DND-41 (cell line): ENCODE measurements around the gene FURIN.

Experiments
- ATAC-seq: fragments of 200-7000 bp; cut with Tn5 transposase; 3 replicates; pipeline ENCODE4 v1.9.1; 2021; ENCODE audit warnings: low read depth; ENCODE audit not compliant: insufficient read depth
- DNase-seq: peaks from one replicate; pipeline ENCODE4 v3.0.0-alpha.2; 2020
- H2AFZ ChIP-seq: 2 replicates; pipeline ENCODE4 v1.6.0; 2012; ENCODE audit warnings: low read depth, low read length
- H3K27ac ChIP-seq: 2 replicates; pipeline ENCODE4 v1.5.1; 2012; ENCODE audit warnings: low read length, inconsistent platforms
- H3K27me3 ChIP-seq: fragments of 200-600 bp; sonication (generic); 2 replicates; pipeline ENCODE4 v1.6.0; 2012; ENCODE audit warnings: low read length, mild to moderate bottlenecking, inconsistent platforms; ENCODE audit not compliant: insufficient read depth, poor library complexity
- H3K36me3 ChIP-seq: 2 replicates; pipeline ENCODE4 v1.5.1; 2012; ENCODE audit warnings: low read length, inconsistent platforms; ENCODE audit not compliant: insufficient read depth
- H3K4me1 ChIP-seq: 2 replicates; pipeline ENCODE4 v1.5.1; 2012; ENCODE audit warnings: mild to moderate bottlenecking, low read length; ENCODE audit not compliant: insufficient read depth
- H3K4me2 ChIP-seq: 2 replicates; pipeline ENCODE4 v1.6.0; 2012; ENCODE audit warnings: mild to moderate bottlenecking, moderate library complexity, low read length, inconsistent platforms; ENCODE audit not compliant: insufficient read depth
- H3K4me3 ChIP-seq, 2 experiments: fragments of 200-600 bp in 1 of 2; shearing (Covaris generic) in 1 of 2; 2 replicates each; pipeline ENCODE4 v1.5.1; 2012 to 2016; ENCODE audit warnings: inconsistent platforms in 2 of 2, low read length in 2 of 2, mild to moderate bottlenecking in 2 of 2, low read depth in 1 of 2, moderate library complexity in 1 of 2
- H3K79me2 ChIP-seq: 2 replicates; pipeline ENCODE4 v1.6.0; 2012; ENCODE audit warnings: low read length, inconsistent platforms; ENCODE audit not compliant: insufficient read depth
- H3K9ac ChIP-seq: 2 replicates; pipeline ENCODE4 v1.6.0; 2012; ENCODE audit warnings: low read depth, mild to moderate bottlenecking, inconsistent platforms, low read length, moderate library complexity
- H3K9me3 ChIP-seq: 2 replicates; pipeline ENCODE4 v1.5.1; 2012; ENCODE audit warnings: low read length, moderate library complexity, mild to moderate bottlenecking, inconsistent platforms; ENCODE audit not compliant: insufficient read depth, severe bottlenecking
- H4K20me1 ChIP-seq: 2 replicates; pipeline ENCODE4 v1.6.0; 2012; ENCODE audit warnings: low read length; ENCODE audit not compliant: insufficient read depth
- EZH2 ChIP-seq: IDR thresholded peaks from 3 replicates; pipeline ENCODE4 v1.6.1; 2012; ENCODE audit warnings: borderline replicate concordance, low read depth, mild to moderate bottlenecking, moderate library complexity, low read length, inconsistent platforms; ENCODE audit not compliant: severe bottlenecking
- TF ChIP-seq, protein P1 (sequence below): IDR thresholded peaks from 2 replicates; pipeline ENCODE4 v1.5.1; 2012; ENCODE audit warnings: borderline replicate concordance, low read length, moderate library complexity, mild to moderate bottlenecking; ENCODE audit not compliant: poor library complexity, severe bottlenecking; ENCODE audit errors: extremely low read depth

Gene FURIN

DNA sequence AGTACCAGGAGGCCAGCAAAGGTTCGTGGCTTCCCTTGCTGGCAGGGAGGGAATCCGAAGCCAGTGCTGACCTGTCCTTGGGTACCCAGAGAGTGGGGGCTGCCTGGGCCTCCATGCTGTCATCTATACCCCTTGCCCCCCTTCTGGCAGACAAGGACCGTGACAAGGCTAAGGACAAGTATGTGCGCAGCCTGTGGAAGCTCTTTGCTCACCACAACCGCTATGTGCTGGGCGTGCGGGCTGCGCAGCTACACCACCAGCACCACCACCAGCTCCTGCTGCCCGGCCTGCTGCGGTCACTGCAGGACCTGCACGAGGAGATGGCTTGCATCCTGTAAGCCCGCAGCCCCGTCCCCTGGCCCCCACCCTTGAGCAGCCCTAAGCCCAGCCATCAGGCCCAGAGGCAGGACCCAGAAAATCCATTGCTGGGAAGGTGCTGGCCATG lies 18.7 kb downstream of the FURIN start:
- Histone ChIP-seq H3K4me1 (peaks cover 17% of the 10 kb centered on the region), H3K9me3 (no peaks in the 10 kb centered on the region), H3K4me3 (no peak overlapping the region), H3K36me3 (no peaks in the 10 kb centered on the region; the same call in 1 of the 2 replicates), H3K27ac (no peak overlapping the region), H4K20me1 (peaks cover 6% of the 10 kb centered on the region; the same call in 1 of the 2 replicates), H2AFZ (no peak overlapping the region), H3K27me3 (no peaks in the 10 kb centered on the region), H3K9ac (no peak overlapping the region), H3K4me2 (no peak overlapping the region), H3K79me2 (no peaks in the 10 kb centered on the region)
- ATAC-seq (no peak), DNase-seq (no peak)
- no peak for TF ChIP-seq EZH2
- TF ChIP-seq, protein P1, sequence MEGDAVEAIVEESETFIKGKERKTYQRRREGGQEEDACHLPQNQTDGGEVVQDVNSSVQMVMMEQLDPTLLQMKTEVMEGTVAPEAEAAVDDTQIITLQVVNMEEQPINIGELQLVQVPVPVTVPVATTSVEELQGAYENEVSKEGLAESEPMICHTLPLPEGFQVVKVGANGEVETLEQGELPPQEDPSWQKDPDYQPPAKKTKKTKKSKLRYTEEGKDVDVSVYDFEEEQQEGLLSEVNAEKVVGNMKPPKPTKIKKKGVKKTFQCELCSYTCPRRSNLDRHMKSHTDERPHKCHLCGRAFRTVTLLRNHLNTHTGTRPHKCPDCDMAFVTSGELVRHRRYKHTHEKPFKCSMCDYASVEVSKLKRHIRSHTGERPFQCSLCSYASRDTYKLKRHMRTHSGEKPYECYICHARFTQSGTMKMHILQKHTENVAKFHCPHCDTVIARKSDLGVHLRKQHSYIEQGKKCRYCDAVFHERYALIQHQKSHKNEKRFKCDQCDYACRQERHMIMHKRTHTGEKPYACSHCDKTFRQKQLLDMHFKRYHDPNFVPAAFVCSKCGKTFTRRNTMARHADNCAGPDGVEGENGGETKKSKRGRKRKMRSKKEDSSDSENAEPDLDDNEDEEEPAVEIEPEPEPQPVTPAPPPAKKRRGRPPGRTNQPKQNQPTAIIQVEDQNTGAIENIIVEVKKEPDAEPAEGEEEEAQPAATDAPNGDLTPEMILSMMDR = no peak

DNA sequence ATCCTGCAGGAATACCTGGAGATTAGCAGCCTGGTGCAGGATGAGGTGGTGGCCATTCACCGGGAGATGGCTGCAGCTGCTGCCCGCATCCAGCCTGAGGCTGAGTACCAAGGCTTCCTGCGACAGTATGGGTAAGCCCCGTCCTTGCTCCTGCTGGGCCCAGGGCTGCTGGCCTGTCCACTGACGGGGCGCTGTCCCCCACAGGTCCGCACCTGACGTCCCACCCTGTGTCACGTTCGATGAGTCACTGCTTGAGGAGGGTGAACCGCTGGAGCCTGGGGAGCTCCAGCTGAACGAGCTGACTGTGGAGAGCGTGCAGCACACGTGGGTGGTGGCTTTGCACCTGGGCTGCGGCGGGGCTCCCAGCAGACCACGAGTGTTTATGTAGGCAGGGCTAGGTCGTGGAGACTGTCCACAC lies 20.9 kb downstream of the FURIN start:
- DNase-seq (peak; percentile 52), ATAC-seq (peak; percentile 74)
- no peak overlapping the region for H3K9ac ChIP-seq
- TF ChIP-seq, protein P1 = no peak
- no peak for TF ChIP-seq EZH2
- H3K4me3 ChIP-seq = no peak overlapping the region
- no peaks in the 10 kb centered on the region for H3K79me2 ChIP-seq
- no peaks in the 10 kb centered on the region for H3K36me3 ChIP-seq
- H3K4me1 ChIP-seq = peaks cover 22% of the 10 kb centered on the region
- H4K20me1 ChIP-seq = peaks cover 6% of the 10 kb centered on the region; the same call in 1 of the 2 replicates
- no peaks in the 10 kb centered on the region for H3K27me3 ChIP-seq
- H2AFZ ChIP-seq = no peak overlapping the region
- no peak overlapping the region for H3K27ac ChIP-seq
- no peaks in the 10 kb centered on the region for H3K9me3 ChIP-seq
- no peak overlapping the region for H3K4me2 ChIP-seq

DNA sequence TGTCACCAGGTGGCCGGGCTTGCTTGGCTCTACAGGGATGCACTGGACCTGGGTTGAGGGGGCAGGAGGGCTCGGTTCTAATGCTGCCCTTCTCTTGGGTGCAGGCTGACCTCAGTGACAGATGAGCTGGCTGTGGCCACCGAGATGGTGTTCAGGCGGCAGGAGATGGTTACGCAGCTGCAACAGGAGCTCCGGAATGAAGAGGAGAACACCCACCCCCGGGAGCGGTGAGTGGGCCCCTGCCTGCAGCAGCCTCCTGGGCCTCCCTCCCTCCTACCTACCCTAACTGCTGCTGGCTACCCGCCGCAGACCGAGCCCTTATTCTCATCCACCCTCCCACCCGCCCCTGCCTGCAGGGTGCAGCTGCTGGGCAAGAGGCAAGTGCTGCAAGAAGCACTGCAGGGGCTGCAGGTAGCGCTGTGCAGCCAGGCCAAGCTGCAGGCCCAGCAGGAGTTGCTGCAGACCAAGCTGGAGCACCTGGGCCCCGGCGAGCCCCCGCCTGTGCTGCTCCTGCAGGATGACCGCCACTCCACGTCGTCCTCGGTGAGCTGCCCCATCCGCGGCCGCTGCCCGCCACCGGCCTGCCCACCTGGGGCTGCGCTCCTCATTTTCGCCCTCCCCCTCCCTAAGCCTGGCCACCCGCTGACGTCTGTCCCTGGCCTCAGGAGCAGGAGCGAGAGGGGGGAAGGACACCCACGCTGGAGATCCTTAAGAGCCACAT lies 21.5 kb downstream of the FURIN start:
- H3K79me2 ChIP-seq = no peaks in the 10 kb centered on the region
- H3K27ac ChIP-seq = no peak overlapping the region
- no peak overlapping the region for H3K9ac ChIP-seq
- H3K4me2 ChIP-seq = 0 out of 2 replicates have a peak overlapping the region, but pooled peaks have one; percentile 27
- H3K4me1 ChIP-seq = peaks cover 22% of the 10 kb centered on the region
- no peaks in the 10 kb centered on the region for H3K27me3 ChIP-seq
- peaks cover 4% of the 10 kb centered on the region; the same call in 1 of the 2 replicates for H4K20me1 ChIP-seq
- peak; percentile 75 for ATAC-seq
- H3K36me3 ChIP-seq = no peaks in the 10 kb centered on the region
- H3K9me3 ChIP-seq = no peaks in the 10 kb centered on the region
- TF ChIP-seq EZH2 = no peak
- TF ChIP-seq, protein P1 = no peak
- peak; percentile 59 for DNase-seq
- no peak overlapping the region for H3K4me3 ChIP-seq
- H2AFZ ChIP-seq = no peak overlapping the region
